GM23338 (cell line): ENCODE measurements around the gene UBAC1. TPM values are rescaled to one million over a fixed set of nuclear protein-coding genes. Genes with fewer than 3 reads are reported as not detected.
A peak's percentile ranks its signal among the peaks of the same experiment; 100 is the strongest.

Source experiments
- ATAC-seq: fragments of 200-7000 bp; cut with Tn5 transposase; 3 replicates; pipeline ENCODE4 v1.9.1; 2020
- DNase-seq: peaks from one replicate; pipeline ENCODE4 v3.0.0-alpha.2; 2015; ENCODE audit warnings: low spot score
- H2AFZ ChIP-seq: fragments of 200-600 bp; sonication (generic); 2 replicates; pipeline ENCODE4 v1.8.0; 2016; ENCODE audit warnings: antibody characterized with exemption, mild to moderate bottlenecking, moderate library complexity
- H3F3A ChIP-seq: fragments of 200-600 bp; sonication (generic); replicated peaks from 2 replicates; pipeline ENCODE4 v1.8.0; 2017; ENCODE audit warnings: antibody characterized with exemption, mixed run types, low read depth
- H3K27ac ChIP-seq: fragments of 200-600 bp; sonication (generic); 2 replicates; pipeline ENCODE4 v1.6.1; 2016; ENCODE audit warnings: low read depth
- H3K27me3 ChIP-seq: fragments of 200-600 bp; sonication (generic); 2 replicates; pipeline ENCODE4 v1.8.0; 2016; ENCODE audit warnings: mild to moderate bottlenecking, mixed run types, moderate library complexity; ENCODE audit not compliant: insufficient read depth
- H3K36me3 ChIP-seq: fragments of 200-600 bp; sonication (generic); 2 replicates; pipeline ENCODE4 v1.8.0; 2016; ENCODE audit warnings: mild to moderate bottlenecking; ENCODE audit not compliant: insufficient read depth
- H3K4me1 ChIP-seq: fragments of 200-600 bp; sonication (generic); 2 replicates; pipeline ENCODE4 v1.8.0; 2016; ENCODE audit warnings: mild to moderate bottlenecking, moderate library complexity; ENCODE audit not compliant: insufficient read depth
- H3K4me2 ChIP-seq: fragments of 200-600 bp; sonication (generic); 2 replicates; pipeline ENCODE4 v1.7.1; 2017; ENCODE audit warnings: mixed run types
- H3K4me3 ChIP-seq: fragments of 200-600 bp; sonication (generic); 2 replicates; pipeline ENCODE4 v1.6.1; 2016; ENCODE audit warnings: mixed run types
- H3K79me2 ChIP-seq: fragments of 200-600 bp; sonication (generic); replicated peaks from 2 replicates; pipeline ENCODE4 v1.8.0; 2017; ENCODE audit warnings: mild to moderate bottlenecking; ENCODE audit not compliant: insufficient read depth
- H3K9me2 ChIP-seq: fragments of 200-600 bp; sonication (generic); 2 replicates; pipeline ENCODE4 v1.8.0; 2017; ENCODE audit not compliant: insufficient read depth
- H4K20me1 ChIP-seq: fragments of 200-600 bp; sonication (generic); replicated peaks from 2 replicates; pipeline ENCODE4 v1.8.0; 2017; ENCODE audit warnings: mild to moderate bottlenecking; ENCODE audit not compliant: insufficient read depth
- H3K27ac Mint-ChIP-seq: 2 replicates; pipeline ENCODE4 v1.8.0; 2020; ENCODE audit warnings: inconsistent platforms, mild to moderate bottlenecking, moderate library complexity, mixed read lengths
- H3K27me3 Mint-ChIP-seq: 3 replicates; pipeline ENCODE4 v1.8.0; 2022; ENCODE audit warnings: low read depth, mild to moderate bottlenecking, moderate library complexity, mixed read lengths, inconsistent platforms; ENCODE audit not compliant: insufficient read depth, poor library complexity
- H3K36me3 Mint-ChIP-seq: 3 replicates; pipeline ENCODE4 v1.8.0; 2021; ENCODE audit warnings: low read depth, mild to moderate bottlenecking, inconsistent platforms, moderate library complexity, mixed read lengths
- H3K4me1 Mint-ChIP-seq: 3 replicates; pipeline ENCODE4 v1.8.0; 2020; ENCODE audit warnings: mild to moderate bottlenecking, inconsistent platforms, mixed read lengths
- H3K4me3 Mint-ChIP-seq: 3 replicates; pipeline ENCODE4 v1.8.0; 2021; ENCODE audit warnings: moderate library complexity, mild to moderate bottlenecking, inconsistent platforms, mixed read lengths
- H3K9me3 Mint-ChIP-seq: 3 replicates; pipeline ENCODE4 v1.8.0; 2020; ENCODE audit warnings: moderate library complexity, mild to moderate bottlenecking, inconsistent platforms, mixed read lengths
- CREB1 ChIP-seq: fragments of 250-450 bp; sonication (Bioruptor Pico); IDR thresholded peaks from 2 replicates; pipeline ENCODE4 v1.5.0; 2020; ENCODE audit warnings: low read depth, mild to moderate bottlenecking, moderate library complexity
- EZH2 ChIP-seq: fragments of 200-600 bp; sonication (generic); IDR thresholded peaks from one replicate; pipeline ENCODE4 v1.8.0; 2017; ENCODE audit warnings: antibody characterized with exemption, mild to moderate bottlenecking, low read depth; ENCODE audit not compliant: unreplicated experiment
- POLR2AphosphoS5 ChIP-seq: IDR thresholded peaks from 2 replicates; pipeline ENCODE4 v1.6.1; 2016; ENCODE audit warnings: antibody characterized with exemption, low read depth
- STAT1 ChIP-seq: IDR thresholded peaks from one replicate; pipeline ENCODE4 v1.6.1; 2016; ENCODE audit warnings: antibody characterized with exemption; ENCODE audit not compliant: unreplicated experiment
- ZNF114 ChIP-seq: fragments of 250-450 bp; sonication (Bioruptor Pico); IDR thresholded peaks from 2 replicates; pipeline ENCODE4 v1.5.0; 2020; ENCODE audit warnings: mild to moderate bottlenecking, moderate library complexity
- ZNF331 ChIP-seq: fragments of 250-450 bp; sonication (Bioruptor Pico); IDR thresholded peaks from 2 replicates; pipeline ENCODE4 v1.5.0; 2020; ENCODE audit warnings: low read depth, mild to moderate bottlenecking, moderate library complexity
- polyA plus RNA-seq: library from polyadenylated mRNA; unstranded; fragments of >200 nt; fragmentation: Nextera tagmentation; extraction: Ambion mirVana; gene quantifications from 2 replicates; pipeline ENCODE4 v1.2.1, GENCODE V29; 2016
- total RNA-seq: library from RNA; depleted of rRNA; stranded (reverse); fragments of >200 nt; shearing (Covaris generic); gene quantifications from 2 replicates; pipeline ENCODE4 v1.2.3, GENCODE V29; 2014
- TF ChIP-seq, protein P1 (sequence below), 2 experiments: fragments of 200-600 bp in 1 of 2; sonication (generic) in 1 of 2; conservative IDR thresholded peaks; 2 replicates each; pipeline versions ENCODE4 v1.5.1 to v1.6.1; 2016 to 2017; ENCODE audit warnings: antibody characterized with exemption in 2 of 2, low read depth in 2 of 2, mild to moderate bottlenecking in 2 of 2, moderate library complexity in 1 of 2
- TF ChIP-seq, protein P2 (sequence below): IDR thresholded peaks from 2 replicates; pipeline ENCODE4 v1.6.1; 2016; ENCODE audit warnings: antibody characterized with exemption
- TF ChIP-seq, protein P3 (sequence below): fragments of 250-450 bp; sonication (Bioruptor Pico); IDR thresholded peaks from 2 replicates; pipeline ENCODE4 v1.5.0; 2020; ENCODE audit warnings: mild to moderate bottlenecking, moderate library complexity

The UBAC1 gene
- total and polyA plus RNA-seq, 2 experiments from 2014 or later = 63.2 to 86.6 TPM

DNA sequence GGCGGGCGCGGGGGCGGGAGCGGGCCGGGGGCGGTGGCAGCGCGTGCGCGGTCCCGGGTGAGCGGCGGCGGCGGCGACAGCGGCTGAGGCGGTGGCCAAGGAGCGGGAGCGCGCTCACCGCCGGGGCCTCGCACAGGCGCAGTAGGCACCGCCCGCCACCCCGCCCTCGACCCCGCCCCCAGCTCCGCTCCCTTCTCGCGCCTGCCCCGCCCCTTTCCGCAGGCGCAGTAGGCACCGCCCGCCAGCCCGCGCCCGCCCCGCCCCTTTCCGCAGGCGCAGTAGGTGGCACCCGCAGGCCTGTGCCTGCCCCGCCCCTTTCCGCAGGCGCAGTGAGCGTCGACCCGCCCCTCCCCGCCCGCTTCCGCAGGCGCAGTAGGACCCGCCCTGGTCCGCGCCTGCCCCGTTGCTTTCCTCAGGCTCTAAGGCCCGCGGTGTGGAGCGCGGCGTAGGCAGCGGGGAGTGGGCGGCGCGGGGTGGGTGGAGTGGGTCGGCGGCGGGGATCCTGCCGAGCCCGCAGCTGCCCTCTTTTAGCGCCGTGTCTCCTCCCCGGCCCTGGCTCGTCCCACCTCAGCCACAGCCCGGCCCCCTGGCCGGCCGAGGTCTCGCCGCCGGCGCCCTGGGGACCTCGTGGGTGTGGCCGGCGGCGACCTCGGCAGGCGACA, 53.6 kb downstream of the UBAC1 start, which contains the start of gene CAMSAP1:
Gene CAMSAP1, minus strand, starts transcription at position 116 of the 662 bp plus-strand sequence. CDS start 387 bp downstream, outside the sequence.
- Histone ChIP-seq H3K27ac (no peak within 1 kb of the TSS), H3K4me2 (peak within 1 kb of the TSS; percentile 88), H3K79me2 (peaks cover 64% of the 10 kb centered on the region), H3K9me2 (no peaks in the 10 kb centered on the region), H3K4me3 (peak within 1 kb of the TSS; percentile 77), H3K27me3 (peaks cover 9% of the 10 kb centered on the region; the same call in 1 of the 2 replicates), H3F3A (0 out of 2 replicates have a peak, but pooled peaks cover 2% of the 10 kb centered on the region), H3K4me1 (peaks cover 39% of the 10 kb centered on the region), H2AFZ (no peak within 1 kb of the TSS), H3K36me3 (peaks cover 6% of the 10 kb centered on the region; the same call in 1 of the 2 replicates), H4K20me1 (peaks cover 60% of the 10 kb centered on the region)
- Mint-ChIP-seq H3K27me3 (peaks cover 10% of the 10 kb centered on the region), H3K4me1 (peaks cover 40% of the 10 kb centered on the region), H3K27ac (peak within 1 kb of the TSS; percentile 52; the same call in 1 of the 2 replicates), H3K4me3 (peak within 1 kb of the TSS; percentile 91), H3K36me3 (peaks cover 60% of the 10 kb centered on the region), H3K9me3 (peaks cover 30% of the 10 kb centered on the region)
- ATAC-seq (peak; percentile 86), DNase-seq (peak; percentile 91)
- TF ChIP-seq POLR2AphosphoS5 (peak; percentile 88), ZNF331 (no peak)

DNA sequence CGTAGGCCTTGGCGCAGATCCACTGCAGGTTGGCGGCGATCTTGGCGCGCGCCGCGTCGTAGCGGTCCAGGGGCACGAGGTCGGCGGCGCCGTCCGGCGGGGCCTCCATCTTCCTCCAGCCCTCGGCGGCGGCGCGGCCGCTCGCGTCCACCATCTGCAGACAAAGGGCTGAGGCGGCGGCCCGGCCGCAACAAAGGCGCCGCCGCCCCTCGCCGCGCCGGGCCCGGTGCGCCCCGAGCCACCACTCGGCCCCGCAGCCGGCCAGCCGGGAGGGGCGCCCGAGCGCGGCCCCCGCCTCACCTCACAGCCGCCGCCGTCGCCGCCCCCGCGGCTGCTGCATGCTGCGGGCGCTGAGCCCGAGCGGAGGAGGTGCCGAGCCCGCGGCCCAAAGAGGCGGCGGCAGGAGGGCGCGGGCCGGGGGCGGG, 54.2 kb downstream of the UBAC1 start:
- ATAC-seq (peak; percentile 4; the same call in 2 of the 3 replicates), DNase-seq (peak; percentile 57)
- no peak overlapping the region for H3K27ac ChIP-seq
- Mint-ChIP-seq H3K4me1 (peaks cover 40% of the 10 kb centered on the region), H3K9me3 (peaks cover 25% of the 10 kb centered on the region), H3K27ac (no peak overlapping the region), H3K4me3 (peak overlapping the region; percentile 41; the same call in 2 of the 3 replicates), H3K27me3 (peaks cover 10% of the 10 kb centered on the region), H3K36me3 (peaks cover 56% of the 10 kb centered on the region)
- peaks cover 9% of the 10 kb centered on the region; the same call in 1 of the 2 replicates for H3K27me3 ChIP-seq
- H3K4me3 ChIP-seq = peak overlapping the region; percentile 63
- H2AFZ ChIP-seq = no peak overlapping the region
- H3K4me2 ChIP-seq = no peak overlapping the region
- H3K79me2 ChIP-seq = peaks cover 70% of the 10 kb centered on the region
- peaks cover 40% of the 10 kb centered on the region for H3K4me1 ChIP-seq
- peaks cover 6% of the 10 kb centered on the region; the same call in 1 of the 2 replicates for H3K36me3 ChIP-seq
- no peaks in the 10 kb centered on the region for H3K9me2 ChIP-seq
- H4K20me1 ChIP-seq = peaks cover 65% of the 10 kb centered on the region
- H3F3A ChIP-seq = 0 out of 2 replicates have a peak, but pooled peaks cover 2% of the 10 kb centered on the region
- TF ChIP-seq, protein P1, sequence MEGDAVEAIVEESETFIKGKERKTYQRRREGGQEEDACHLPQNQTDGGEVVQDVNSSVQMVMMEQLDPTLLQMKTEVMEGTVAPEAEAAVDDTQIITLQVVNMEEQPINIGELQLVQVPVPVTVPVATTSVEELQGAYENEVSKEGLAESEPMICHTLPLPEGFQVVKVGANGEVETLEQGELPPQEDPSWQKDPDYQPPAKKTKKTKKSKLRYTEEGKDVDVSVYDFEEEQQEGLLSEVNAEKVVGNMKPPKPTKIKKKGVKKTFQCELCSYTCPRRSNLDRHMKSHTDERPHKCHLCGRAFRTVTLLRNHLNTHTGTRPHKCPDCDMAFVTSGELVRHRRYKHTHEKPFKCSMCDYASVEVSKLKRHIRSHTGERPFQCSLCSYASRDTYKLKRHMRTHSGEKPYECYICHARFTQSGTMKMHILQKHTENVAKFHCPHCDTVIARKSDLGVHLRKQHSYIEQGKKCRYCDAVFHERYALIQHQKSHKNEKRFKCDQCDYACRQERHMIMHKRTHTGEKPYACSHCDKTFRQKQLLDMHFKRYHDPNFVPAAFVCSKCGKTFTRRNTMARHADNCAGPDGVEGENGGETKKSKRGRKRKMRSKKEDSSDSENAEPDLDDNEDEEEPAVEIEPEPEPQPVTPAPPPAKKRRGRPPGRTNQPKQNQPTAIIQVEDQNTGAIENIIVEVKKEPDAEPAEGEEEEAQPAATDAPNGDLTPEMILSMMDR (conservative IDR thresholded peaks at IDR 0.05; ENCODE audit: low read depth in 2 of 2) = no peak
- TF ChIP-seq ZNF331 = no peak
- no peak for TF ChIP-seq EZH2
- TF ChIP-seq, protein P2, sequence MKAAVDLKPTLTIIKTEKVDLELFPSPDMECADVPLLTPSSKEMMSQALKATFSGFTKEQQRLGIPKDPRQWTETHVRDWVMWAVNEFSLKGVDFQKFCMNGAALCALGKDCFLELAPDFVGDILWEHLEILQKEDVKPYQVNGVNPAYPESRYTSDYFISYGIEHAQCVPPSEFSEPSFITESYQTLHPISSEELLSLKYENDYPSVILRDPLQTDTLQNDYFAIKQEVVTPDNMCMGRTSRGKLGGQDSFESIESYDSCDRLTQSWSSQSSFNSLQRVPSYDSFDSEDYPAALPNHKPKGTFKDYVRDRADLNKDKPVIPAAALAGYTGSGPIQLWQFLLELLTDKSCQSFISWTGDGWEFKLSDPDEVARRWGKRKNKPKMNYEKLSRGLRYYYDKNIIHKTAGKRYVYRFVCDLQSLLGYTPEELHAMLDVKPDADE = no peak
- TF ChIP-seq ZNF114 (CRISPR knock-in tag) = no peak
- no peak for TF ChIP-seq POLR2AphosphoS5
- TF ChIP-seq, protein P3, sequence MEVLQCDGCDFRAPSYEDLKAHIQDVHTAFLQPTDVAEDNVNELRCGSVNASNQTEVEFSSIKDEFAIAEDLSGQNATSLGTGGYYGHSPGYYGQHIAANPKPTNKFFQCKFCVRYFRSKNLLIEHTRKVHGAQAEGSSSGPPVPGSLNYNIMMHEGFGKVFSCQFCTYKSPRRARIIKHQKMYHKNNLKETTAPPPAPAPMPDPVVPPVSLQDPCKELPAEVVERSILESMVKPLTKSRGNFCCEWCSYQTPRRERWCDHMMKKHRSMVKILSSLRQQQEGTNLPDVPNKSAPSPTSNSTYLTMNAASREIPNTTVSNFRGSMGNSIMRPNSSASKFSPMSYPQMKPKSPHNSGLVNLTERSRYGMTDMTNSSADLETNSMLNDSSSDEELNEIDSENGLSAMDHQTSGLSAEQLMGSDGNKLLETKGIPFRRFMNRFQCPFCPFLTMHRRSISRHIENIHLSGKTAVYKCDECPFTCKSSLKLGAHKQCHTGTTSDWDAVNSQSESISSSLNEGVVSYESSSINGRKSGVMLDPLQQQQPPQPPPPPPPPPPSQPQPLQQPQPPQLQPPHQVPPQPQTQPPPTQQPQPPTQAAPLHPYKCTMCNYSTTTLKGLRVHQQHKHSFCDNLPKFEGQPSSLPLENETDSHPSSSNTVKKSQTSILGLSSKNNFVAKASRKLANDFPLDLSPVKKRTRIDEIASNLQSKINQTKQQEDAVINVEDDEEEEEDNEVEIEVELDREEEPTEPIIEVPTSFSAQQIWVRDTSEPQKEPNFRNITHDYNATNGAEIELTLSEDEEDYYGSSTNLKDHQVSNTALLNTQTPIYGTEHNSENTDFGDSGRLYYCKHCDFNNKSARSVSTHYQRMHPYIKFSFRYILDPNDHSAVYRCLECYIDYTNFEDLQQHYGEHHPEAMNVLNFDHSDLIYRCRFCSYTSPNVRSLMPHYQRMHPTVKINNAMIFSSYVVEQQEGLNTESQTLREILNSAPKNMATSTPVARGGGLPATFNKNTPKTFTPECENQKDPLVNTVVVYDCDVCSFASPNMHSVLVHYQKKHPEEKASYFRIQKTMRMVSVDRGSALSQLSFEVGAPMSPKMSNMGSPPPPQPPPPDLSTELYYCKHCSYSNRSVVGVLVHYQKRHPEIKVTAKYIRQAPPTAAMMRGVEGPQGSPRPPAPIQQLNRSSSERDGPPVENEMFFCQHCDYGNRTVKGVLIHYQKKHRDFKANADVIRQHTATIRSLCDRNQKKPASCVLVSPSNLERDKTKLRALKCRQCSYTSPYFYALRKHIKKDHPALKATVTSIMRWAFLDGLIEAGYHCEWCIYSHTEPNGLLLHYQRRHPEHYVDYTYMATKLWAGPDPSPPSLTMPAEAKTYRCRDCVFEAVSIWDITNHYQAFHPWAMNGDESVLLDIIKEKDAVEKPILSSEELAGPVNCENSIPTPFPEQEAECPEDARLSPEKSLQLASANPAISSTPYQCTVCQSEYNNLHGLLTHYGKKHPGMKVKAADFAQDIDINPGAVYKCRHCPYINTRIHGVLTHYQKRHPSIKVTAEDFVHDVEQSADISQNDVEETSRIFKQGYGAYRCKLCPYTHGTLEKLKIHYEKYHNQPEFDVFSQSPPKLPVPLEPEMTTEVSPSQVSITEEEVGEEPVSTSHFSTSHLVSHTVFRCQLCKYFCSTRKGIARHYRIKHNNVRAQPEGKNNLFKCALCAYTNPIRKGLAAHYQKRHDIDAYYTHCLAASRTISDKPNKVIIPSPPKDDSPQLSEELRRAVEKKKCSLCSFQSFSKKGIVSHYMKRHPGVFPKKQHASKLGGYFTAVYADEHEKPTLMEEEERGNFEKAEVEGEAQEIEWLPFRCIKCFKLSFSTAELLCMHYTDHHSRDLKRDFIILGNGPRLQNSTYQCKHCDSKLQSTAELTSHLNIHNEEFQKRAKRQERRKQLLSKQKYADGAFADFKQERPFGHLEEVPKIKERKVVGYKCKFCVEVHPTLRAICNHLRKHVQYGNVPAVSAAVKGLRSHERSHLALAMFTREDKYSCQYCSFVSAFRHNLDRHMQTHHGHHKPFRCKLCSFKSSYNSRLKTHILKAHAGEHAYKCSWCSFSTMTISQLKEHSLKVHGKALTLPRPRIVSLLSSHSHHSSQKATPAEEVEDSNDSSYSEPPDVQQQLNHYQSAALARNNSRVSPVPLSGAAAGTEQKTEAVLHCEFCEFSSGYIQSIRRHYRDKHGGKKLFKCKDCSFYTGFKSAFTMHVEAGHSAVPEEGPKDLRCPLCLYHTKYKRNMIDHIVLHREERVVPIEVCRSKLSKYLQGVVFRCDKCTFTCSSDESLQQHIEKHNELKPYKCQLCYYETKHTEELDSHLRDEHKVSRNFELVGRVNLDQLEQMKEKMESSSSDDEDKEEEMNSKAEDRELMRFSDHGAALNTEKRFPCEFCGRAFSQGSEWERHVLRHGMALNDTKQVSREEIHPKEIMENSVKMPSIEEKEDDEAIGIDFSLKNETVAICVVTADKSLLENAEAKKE = no peak
- no peak for TF ChIP-seq STAT1
- no peak for TF ChIP-seq CREB1 (CRISPR knock-in tag)
